H9 (cell line): Measurements from ENCODE around the gene ZNF800. TPM values are rescaled to one million over a fixed set of nuclear protein-coding genes. Genes with fewer than 3 reads are reported as not detected.

ENCODE experiments used
- DNase-seq: peaks from one replicate; pipeline ENCODE4 v3.0.0-alpha.2; 2017
- H2AFZ ChIP-seq: one replicate; pipeline ENCODE4 v1.6.1; 2013; ENCODE audit warnings: mild to moderate bottlenecking, low read length, control low read depth, moderate library complexity
- H2AK5ac ChIP-seq: 2 replicates; pipeline ENCODE4 v1.6.1; 2013; ENCODE audit warnings: low read length, control low read depth, mixed read lengths; ENCODE audit not compliant: insufficient read length
- H2BK120ac ChIP-seq: one replicate; pipeline ENCODE4 v1.6.1; 2013; ENCODE audit warnings: low read depth, mild to moderate bottlenecking, low read length, control low read depth, inconsistent platforms; ENCODE audit not compliant: poor library complexity, severe bottlenecking
- H2BK12ac ChIP-seq: 2 replicates; pipeline ENCODE4 v1.6.1; 2013; ENCODE audit warnings: low read length, control low read depth, mixed read lengths, low read depth; ENCODE audit not compliant: insufficient read length
- H2BK15ac ChIP-seq: 2 replicates; pipeline ENCODE4 v1.6.1; 2013; ENCODE audit warnings: low read depth, low read length, control low read depth
- H2BK20ac ChIP-seq: one replicate; pipeline ENCODE4 v1.6.1; 2013; ENCODE audit warnings: low read depth, mild to moderate bottlenecking, low read length, control low read depth, inconsistent platforms; ENCODE audit not compliant: poor library complexity, severe bottlenecking
- H2BK5ac ChIP-seq: 2 replicates; pipeline ENCODE4 v1.6.1; 2013; ENCODE audit warnings: low read length, control low read depth, mixed read lengths; ENCODE audit not compliant: insufficient read length
- H3K14ac ChIP-seq: 2 replicates; pipeline ENCODE4 v1.6.1; 2013; ENCODE audit warnings: low read length, control low read depth; ENCODE audit not compliant: insufficient read depth
- H3K18ac ChIP-seq: 2 replicates; pipeline ENCODE4 v1.6.1; 2013; ENCODE audit warnings: low read depth, mild to moderate bottlenecking, mixed read lengths, low read length, control low read depth; ENCODE audit not compliant: insufficient read length
- H3K23ac ChIP-seq: 2 replicates; pipeline ENCODE4 v1.6.1; 2013; ENCODE audit warnings: low read length, control low read depth, mixed read lengths, low read depth; ENCODE audit not compliant: insufficient read length
- H3K23me2 ChIP-seq: 2 replicates; pipeline ENCODE4 v1.6.1; 2013; ENCODE audit warnings: low read depth, mild to moderate bottlenecking, mixed read lengths, low read length, control low read depth; ENCODE audit not compliant: insufficient read length, poor library complexity, severe bottlenecking
- H3K27ac ChIP-seq: 2 replicates; pipeline ENCODE4 v1.5.1; 2013; ENCODE audit warnings: low read length, control low read depth, mixed read lengths, low read depth; ENCODE audit not compliant: insufficient read length
- H3K27me3 ChIP-seq: 2 replicates; pipeline ENCODE4 v1.6.1; 2013; ENCODE audit warnings: low read length, control low read depth, inconsistent platforms; ENCODE audit not compliant: insufficient read depth
- H3K4ac ChIP-seq: 2 replicates; pipeline ENCODE4 v1.6.1; 2013; ENCODE audit warnings: low read depth, mild to moderate bottlenecking, control low read depth, inconsistent platforms, low read length, moderate library complexity
- H3K4me1 ChIP-seq: 2 replicates; pipeline ENCODE4 v1.6.1; 2013; ENCODE audit warnings: low read length, control low read depth, inconsistent platforms; ENCODE audit not compliant: insufficient read depth
- H3K4me2 ChIP-seq: 2 replicates; pipeline ENCODE4 v1.6.1; 2013; ENCODE audit warnings: low read length, control low read depth, mixed read lengths; ENCODE audit not compliant: insufficient read length, insufficient read depth
- H3K56ac ChIP-seq: 2 replicates; pipeline ENCODE4 v1.6.1; 2013; ENCODE audit warnings: low read depth, mild to moderate bottlenecking, mixed read lengths, low read length, control low read depth; ENCODE audit not compliant: insufficient read length
- H3K79me1 ChIP-seq: 2 replicates; pipeline ENCODE4 v1.6.1; 2013; ENCODE audit warnings: low read depth, mild to moderate bottlenecking, moderate library complexity, low read length, control low read depth, inconsistent platforms; ENCODE audit not compliant: insufficient read depth, poor library complexity, severe bottlenecking
- H3K79me2 ChIP-seq: 2 replicates; pipeline ENCODE4 v1.6.1; 2013; ENCODE audit warnings: low read length, control low read depth, inconsistent platforms; ENCODE audit not compliant: insufficient read depth
- H3K9ac ChIP-seq: 2 replicates; pipeline ENCODE4 v1.6.1; 2013; ENCODE audit warnings: low read length, control low read depth, mixed read lengths; ENCODE audit not compliant: insufficient read length; ENCODE audit errors: extremely low read depth
- H3K9me3 ChIP-seq: one replicate; pipeline ENCODE4 v1.6.1; 2013; ENCODE audit warnings: low read depth, low read length, inconsistent platforms; ENCODE audit not compliant: control insufficient read depth
- H3T11ph ChIP-seq: one replicate; pipeline ENCODE4 v1.6.1; 2013; ENCODE audit warnings: mild to moderate bottlenecking, low read length, control low read depth, inconsistent platforms
- H4K20me1 ChIP-seq: one replicate; pipeline ENCODE4 v1.6.1; 2013; ENCODE audit not compliant: control insufficient read depth, insufficient read length, insufficient read depth
- H4K5ac ChIP-seq: 2 replicates; pipeline ENCODE4 v1.6.1; 2013; ENCODE audit warnings: low read depth, mild to moderate bottlenecking, mixed read lengths, low read length, control low read depth; ENCODE audit not compliant: insufficient read length
- H4K8ac ChIP-seq: replicated peaks from 2 replicates; pipeline ENCODE4 v1.6.1; 2013; ENCODE audit warnings: low read length, control low read depth, mixed read lengths, low read depth; ENCODE audit not compliant: insufficient read length
- H4K91ac ChIP-seq: 2 replicates; pipeline ENCODE4 v1.6.1; 2013; ENCODE audit warnings: low read depth, mild to moderate bottlenecking, moderate library complexity, mixed read lengths, low read length, control low read depth; ENCODE audit not compliant: insufficient read length
- H3K27ac Mint-ChIP-seq, 3 experiments: 2 replicates in 2 of 3; 3 replicates in 1 of 3; pipeline ENCODE4 v1.8.0; 2020 to 2021; ENCODE audit warnings: mixed read lengths in 3 of 3, mild to moderate bottlenecking in 1 of 3, moderate library complexity in 1 of 3
- H3K27me3 Mint-ChIP-seq: 2 replicates; pipeline ENCODE4 v1.8.0; 2021; ENCODE audit warnings: low read depth, mild to moderate bottlenecking, moderate library complexity, mixed read lengths
- H3K36me3 Mint-ChIP-seq, 3 experiments: 2 replicates in 2 of 3; 3 replicates in 1 of 3; pipeline ENCODE4 v1.8.0; 2020 to 2021; ENCODE audit warnings: low read depth in 3 of 3, mixed read lengths in 3 of 3; ENCODE audit not compliant: insufficient read depth in 1 of 3
- H3K4me1 Mint-ChIP-seq, 2 experiments: 2 replicates each; pipeline ENCODE4 v1.8.0; 2020; ENCODE audit warnings: mixed read lengths in 2 of 2
- H3K4me3 Mint-ChIP-seq, 2 experiments: 2 replicates in 1 of 2; 3 replicates in 1 of 2; pipeline ENCODE4 v1.8.0; 2020 to 2021; ENCODE audit warnings: mild to moderate bottlenecking in 2 of 2, mixed read lengths in 2 of 2, moderate library complexity in 1 of 2
- H3K9me3 Mint-ChIP-seq, 2 experiments: 2 replicates in 1 of 2; 3 replicates in 1 of 2; pipeline ENCODE4 v1.8.0; 2020; ENCODE audit warnings: mild to moderate bottlenecking in 2 of 2, mixed read lengths in 2 of 2, moderate library complexity in 1 of 2
- WGBS: extraction: QIAGEN DNeasy Blood & Tissue Kit; methylation state at CpG from one replicate; pipeline ENCODE4 v1.1.7; 2013; ENCODE audit warnings: missing lambda C conversion rate, low lambda C conversion rate, mixed read lengths; ENCODE audit not compliant: insufficient read length; ENCODE audit errors: extremely low coverage; 5-methylcytosine and 5-hydroxymethylcytosine counted together
- total RNA-seq: library from RNA; stranded (reverse); gene quantifications from 2 replicates; pipeline ENCODE4 v1.2.1, GENCODE V29; 2021
- TF ChIP-seq, protein P1 (sequence below): fragments of 200-600 bp; sonication (generic); conservative IDR thresholded peaks from 3 replicates; pipeline ENCODE4 v1.8.0; 2021; ENCODE audit warnings: antibody characterized with exemption, mild to moderate bottlenecking

Gene ZNF800
- total RNA-seq, 1 experiment from 2014 or later = 11.0 TPM

DNA sequence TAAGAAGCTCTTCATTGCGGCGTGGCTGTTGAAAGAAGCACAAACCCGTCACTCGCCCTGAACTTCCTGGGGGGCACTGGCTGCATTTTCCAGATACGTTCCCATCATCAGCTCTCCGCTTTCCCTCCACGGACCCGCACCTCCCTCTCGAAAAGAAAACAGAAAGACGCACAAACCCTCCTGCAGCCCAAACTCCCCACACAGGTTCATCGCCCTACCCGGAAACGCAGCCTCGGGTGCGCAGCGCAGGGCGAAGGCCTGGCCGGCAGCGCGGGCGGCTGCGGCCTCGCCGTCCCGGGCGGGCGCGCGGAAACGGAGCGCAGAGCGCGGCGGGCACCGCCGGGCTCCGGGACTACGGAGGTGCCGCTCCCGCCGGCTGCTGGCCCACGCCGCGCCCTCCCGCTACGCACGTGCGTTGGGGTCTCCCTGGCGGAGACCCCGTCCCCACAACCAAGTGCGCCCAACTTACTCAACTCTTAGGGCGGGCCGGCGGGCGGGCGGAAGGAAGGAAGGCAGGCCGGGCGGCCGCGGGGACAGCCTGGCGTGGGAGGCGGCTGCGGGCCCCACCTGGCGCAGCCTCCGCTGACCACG lies 822 bp downstream of the ZNF800 start:
- H3K4me3 Mint-ChIP-seq = peak overlapping the region; percentile 89 to 90
- H3K23ac ChIP-seq = no peak overlapping the region
- WGBS = no CpG with 5 or more reads among the region's 66 CpGs
- H3K23me2 ChIP-seq = peaks cover 11% of the 10 kb centered on the region
- H3K27ac ChIP-seq = no peak overlapping the region
- no peak overlapping the region for H2BK20ac ChIP-seq
- no peak overlapping the region for H2BK15ac ChIP-seq
- TF ChIP-seq, protein P1, sequence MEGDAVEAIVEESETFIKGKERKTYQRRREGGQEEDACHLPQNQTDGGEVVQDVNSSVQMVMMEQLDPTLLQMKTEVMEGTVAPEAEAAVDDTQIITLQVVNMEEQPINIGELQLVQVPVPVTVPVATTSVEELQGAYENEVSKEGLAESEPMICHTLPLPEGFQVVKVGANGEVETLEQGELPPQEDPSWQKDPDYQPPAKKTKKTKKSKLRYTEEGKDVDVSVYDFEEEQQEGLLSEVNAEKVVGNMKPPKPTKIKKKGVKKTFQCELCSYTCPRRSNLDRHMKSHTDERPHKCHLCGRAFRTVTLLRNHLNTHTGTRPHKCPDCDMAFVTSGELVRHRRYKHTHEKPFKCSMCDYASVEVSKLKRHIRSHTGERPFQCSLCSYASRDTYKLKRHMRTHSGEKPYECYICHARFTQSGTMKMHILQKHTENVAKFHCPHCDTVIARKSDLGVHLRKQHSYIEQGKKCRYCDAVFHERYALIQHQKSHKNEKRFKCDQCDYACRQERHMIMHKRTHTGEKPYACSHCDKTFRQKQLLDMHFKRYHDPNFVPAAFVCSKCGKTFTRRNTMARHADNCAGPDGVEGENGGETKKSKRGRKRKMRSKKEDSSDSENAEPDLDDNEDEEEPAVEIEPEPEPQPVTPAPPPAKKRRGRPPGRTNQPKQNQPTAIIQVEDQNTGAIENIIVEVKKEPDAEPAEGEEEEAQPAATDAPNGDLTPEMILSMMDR = no peak
- peaks cover 0 to 19% (median 0%) of the 10 kb centered on the region in 3 experiments; a peak in 3 of 7 replicates for H3K36me3 Mint-ChIP-seq
- H3K4me1 Mint-ChIP-seq = peaks cover 4 to 16% of the 10 kb centered on the region in 2 experiments; a peak in 3 of 4 replicates
- no peaks in the 10 kb centered on the region for H4K20me1 ChIP-seq
- no peak overlapping the region for H3K56ac ChIP-seq
- H4K5ac ChIP-seq = no peak overlapping the region
- no peak overlapping the region for H2AK5ac ChIP-seq
- no peak overlapping the region for H3K18ac ChIP-seq
- H2BK12ac ChIP-seq = no peak overlapping the region
- no peak overlapping the region for H2BK120ac ChIP-seq
- H3K27me3 Mint-ChIP-seq = peaks cover 44% of the 10 kb centered on the region
- no peaks in the 10 kb centered on the region for H3K9me3 ChIP-seq
- H3K27ac Mint-ChIP-seq = no peak overlapping the region
- peaks cover 5% of the 10 kb centered on the region; the same call in 1 of the 2 replicates for H3K27me3 ChIP-seq
- H4K91ac ChIP-seq = no peak overlapping the region
- no peak overlapping the region for H3T11ph ChIP-seq
- no peak overlapping the region for H3K14ac ChIP-seq
- H3K9me3 Mint-ChIP-seq = no peaks in the 10 kb centered on the region; a peak in 2 of 5 replicates
- H3K79me1 ChIP-seq = no peaks in the 10 kb centered on the region
- no peak overlapping the region for H3K4ac ChIP-seq
- no peak overlapping the region for H4K8ac ChIP-seq
- no peaks in the 10 kb centered on the region for H3K4me1 ChIP-seq
- DNase-seq = peak; percentile 31
- H2BK5ac ChIP-seq = no peak overlapping the region
- H3K4me2 ChIP-seq = peak overlapping the region; percentile 87
- H3K9ac ChIP-seq = peak overlapping the region; percentile 64
- H2AFZ ChIP-seq = no peak overlapping the region
- H3K79me2 ChIP-seq = no peaks in the 10 kb centered on the region; the same call in 1 of the 2 replicates
